H9 (cell line): ENCODE results near the gene TIAM1. TPM values are rescaled to one million over a fixed set of nuclear protein-coding genes. Genes with fewer than 3 reads are reported as not detected.

Source experiments
- DNase-seq: peaks from one replicate; pipeline ENCODE4 v3.0.0-alpha.2; 2017
- H2AFZ ChIP-seq: one replicate; pipeline ENCODE4 v1.6.1; 2013; ENCODE audit warnings: mild to moderate bottlenecking, low read length, control low read depth, moderate library complexity
- H2AK5ac ChIP-seq: 2 replicates; pipeline ENCODE4 v1.6.1; 2013; ENCODE audit warnings: low read length, control low read depth, mixed read lengths; ENCODE audit not compliant: insufficient read length
- H2BK120ac ChIP-seq: one replicate; pipeline ENCODE4 v1.6.1; 2013; ENCODE audit warnings: low read depth, mild to moderate bottlenecking, low read length, control low read depth, inconsistent platforms; ENCODE audit not compliant: poor library complexity, severe bottlenecking
- H2BK12ac ChIP-seq: 2 replicates; pipeline ENCODE4 v1.6.1; 2013; ENCODE audit warnings: low read length, control low read depth, mixed read lengths, low read depth; ENCODE audit not compliant: insufficient read length
- H2BK15ac ChIP-seq: 2 replicates; pipeline ENCODE4 v1.6.1; 2013; ENCODE audit warnings: low read depth, low read length, control low read depth
- H2BK20ac ChIP-seq: one replicate; pipeline ENCODE4 v1.6.1; 2013; ENCODE audit warnings: low read depth, mild to moderate bottlenecking, low read length, control low read depth, inconsistent platforms; ENCODE audit not compliant: poor library complexity, severe bottlenecking
- H2BK5ac ChIP-seq: 2 replicates; pipeline ENCODE4 v1.6.1; 2013; ENCODE audit warnings: low read length, control low read depth, mixed read lengths; ENCODE audit not compliant: insufficient read length
- H3K14ac ChIP-seq: 2 replicates; pipeline ENCODE4 v1.6.1; 2013; ENCODE audit warnings: low read length, control low read depth; ENCODE audit not compliant: insufficient read depth
- H3K18ac ChIP-seq: 2 replicates; pipeline ENCODE4 v1.6.1; 2013; ENCODE audit warnings: low read depth, mild to moderate bottlenecking, mixed read lengths, low read length, control low read depth; ENCODE audit not compliant: insufficient read length
- H3K23ac ChIP-seq: 2 replicates; pipeline ENCODE4 v1.6.1; 2013; ENCODE audit warnings: low read length, control low read depth, mixed read lengths, low read depth; ENCODE audit not compliant: insufficient read length
- H3K23me2 ChIP-seq: 2 replicates; pipeline ENCODE4 v1.6.1; 2013; ENCODE audit warnings: low read depth, mild to moderate bottlenecking, mixed read lengths, low read length, control low read depth; ENCODE audit not compliant: insufficient read length, poor library complexity, severe bottlenecking
- H3K27ac ChIP-seq: 2 replicates; pipeline ENCODE4 v1.5.1; 2013; ENCODE audit warnings: low read length, control low read depth, mixed read lengths, low read depth; ENCODE audit not compliant: insufficient read length
- H3K27me3 ChIP-seq: 2 replicates; pipeline ENCODE4 v1.6.1; 2013; ENCODE audit warnings: low read length, control low read depth, inconsistent platforms; ENCODE audit not compliant: insufficient read depth
- H3K4ac ChIP-seq: 2 replicates; pipeline ENCODE4 v1.6.1; 2013; ENCODE audit warnings: low read depth, mild to moderate bottlenecking, control low read depth, inconsistent platforms, low read length, moderate library complexity
- H3K4me1 ChIP-seq: 2 replicates; pipeline ENCODE4 v1.6.1; 2013; ENCODE audit warnings: low read length, control low read depth, inconsistent platforms; ENCODE audit not compliant: insufficient read depth
- H3K4me2 ChIP-seq: 2 replicates; pipeline ENCODE4 v1.6.1; 2013; ENCODE audit warnings: low read length, control low read depth, mixed read lengths; ENCODE audit not compliant: insufficient read length, insufficient read depth
- H3K56ac ChIP-seq: 2 replicates; pipeline ENCODE4 v1.6.1; 2013; ENCODE audit warnings: low read depth, mild to moderate bottlenecking, mixed read lengths, low read length, control low read depth; ENCODE audit not compliant: insufficient read length
- H3K79me1 ChIP-seq: 2 replicates; pipeline ENCODE4 v1.6.1; 2013; ENCODE audit warnings: low read depth, mild to moderate bottlenecking, moderate library complexity, low read length, control low read depth, inconsistent platforms; ENCODE audit not compliant: insufficient read depth, poor library complexity, severe bottlenecking
- H3K79me2 ChIP-seq: 2 replicates; pipeline ENCODE4 v1.6.1; 2013; ENCODE audit warnings: low read length, control low read depth, inconsistent platforms; ENCODE audit not compliant: insufficient read depth
- H3K9ac ChIP-seq: 2 replicates; pipeline ENCODE4 v1.6.1; 2013; ENCODE audit warnings: low read length, control low read depth, mixed read lengths; ENCODE audit not compliant: insufficient read length; ENCODE audit errors: extremely low read depth
- H3K9me3 ChIP-seq: one replicate; pipeline ENCODE4 v1.6.1; 2013; ENCODE audit warnings: low read depth, low read length, inconsistent platforms; ENCODE audit not compliant: control insufficient read depth
- H3T11ph ChIP-seq: one replicate; pipeline ENCODE4 v1.6.1; 2013; ENCODE audit warnings: mild to moderate bottlenecking, low read length, control low read depth, inconsistent platforms
- H4K20me1 ChIP-seq: one replicate; pipeline ENCODE4 v1.6.1; 2013; ENCODE audit not compliant: control insufficient read depth, insufficient read length, insufficient read depth
- H4K5ac ChIP-seq: 2 replicates; pipeline ENCODE4 v1.6.1; 2013; ENCODE audit warnings: low read depth, mild to moderate bottlenecking, mixed read lengths, low read length, control low read depth; ENCODE audit not compliant: insufficient read length
- H4K8ac ChIP-seq: replicated peaks from 2 replicates; pipeline ENCODE4 v1.6.1; 2013; ENCODE audit warnings: low read length, control low read depth, mixed read lengths, low read depth; ENCODE audit not compliant: insufficient read length
- H4K91ac ChIP-seq: 2 replicates; pipeline ENCODE4 v1.6.1; 2013; ENCODE audit warnings: low read depth, mild to moderate bottlenecking, moderate library complexity, mixed read lengths, low read length, control low read depth; ENCODE audit not compliant: insufficient read length
- H3K27ac Mint-ChIP-seq, 3 experiments: 2 replicates in 2 of 3; 3 replicates in 1 of 3; pipeline ENCODE4 v1.8.0; 2020 to 2021; ENCODE audit warnings: mixed read lengths in 3 of 3, mild to moderate bottlenecking in 1 of 3, moderate library complexity in 1 of 3
- H3K27me3 Mint-ChIP-seq: 2 replicates; pipeline ENCODE4 v1.8.0; 2021; ENCODE audit warnings: low read depth, mild to moderate bottlenecking, moderate library complexity, mixed read lengths
- H3K36me3 Mint-ChIP-seq, 3 experiments: 2 replicates in 2 of 3; 3 replicates in 1 of 3; pipeline ENCODE4 v1.8.0; 2020 to 2021; ENCODE audit warnings: low read depth in 3 of 3, mixed read lengths in 3 of 3; ENCODE audit not compliant: insufficient read depth in 1 of 3
- H3K4me1 Mint-ChIP-seq, 2 experiments: 2 replicates each; pipeline ENCODE4 v1.8.0; 2020; ENCODE audit warnings: mixed read lengths in 2 of 2
- H3K4me3 Mint-ChIP-seq, 2 experiments: 2 replicates in 1 of 2; 3 replicates in 1 of 2; pipeline ENCODE4 v1.8.0; 2020 to 2021; ENCODE audit warnings: mild to moderate bottlenecking in 2 of 2, mixed read lengths in 2 of 2, moderate library complexity in 1 of 2
- H3K9me3 Mint-ChIP-seq, 2 experiments: 2 replicates in 1 of 2; 3 replicates in 1 of 2; pipeline ENCODE4 v1.8.0; 2020; ENCODE audit warnings: mild to moderate bottlenecking in 2 of 2, mixed read lengths in 2 of 2, moderate library complexity in 1 of 2
- WGBS: extraction: QIAGEN DNeasy Blood & Tissue Kit; methylation state at CpG from one replicate; pipeline ENCODE4 v1.1.7; 2013; ENCODE audit warnings: missing lambda C conversion rate, low lambda C conversion rate, mixed read lengths; ENCODE audit not compliant: insufficient read length; ENCODE audit errors: extremely low coverage; 5-methylcytosine and 5-hydroxymethylcytosine counted together
- total RNA-seq: library from RNA; stranded (reverse); gene quantifications from 2 replicates; pipeline ENCODE4 v1.2.1, GENCODE V29; 2021
- TF ChIP-seq, protein P1 (sequence below): fragments of 200-600 bp; sonication (generic); conservative IDR thresholded peaks from 3 replicates; pipeline ENCODE4 v1.8.0; 2021; ENCODE audit warnings: antibody characterized with exemption, mild to moderate bottlenecking

TIAM1 gene
- total RNA-seq, 1 experiment from 2014 or later: 23.1 TPM

DNA sequence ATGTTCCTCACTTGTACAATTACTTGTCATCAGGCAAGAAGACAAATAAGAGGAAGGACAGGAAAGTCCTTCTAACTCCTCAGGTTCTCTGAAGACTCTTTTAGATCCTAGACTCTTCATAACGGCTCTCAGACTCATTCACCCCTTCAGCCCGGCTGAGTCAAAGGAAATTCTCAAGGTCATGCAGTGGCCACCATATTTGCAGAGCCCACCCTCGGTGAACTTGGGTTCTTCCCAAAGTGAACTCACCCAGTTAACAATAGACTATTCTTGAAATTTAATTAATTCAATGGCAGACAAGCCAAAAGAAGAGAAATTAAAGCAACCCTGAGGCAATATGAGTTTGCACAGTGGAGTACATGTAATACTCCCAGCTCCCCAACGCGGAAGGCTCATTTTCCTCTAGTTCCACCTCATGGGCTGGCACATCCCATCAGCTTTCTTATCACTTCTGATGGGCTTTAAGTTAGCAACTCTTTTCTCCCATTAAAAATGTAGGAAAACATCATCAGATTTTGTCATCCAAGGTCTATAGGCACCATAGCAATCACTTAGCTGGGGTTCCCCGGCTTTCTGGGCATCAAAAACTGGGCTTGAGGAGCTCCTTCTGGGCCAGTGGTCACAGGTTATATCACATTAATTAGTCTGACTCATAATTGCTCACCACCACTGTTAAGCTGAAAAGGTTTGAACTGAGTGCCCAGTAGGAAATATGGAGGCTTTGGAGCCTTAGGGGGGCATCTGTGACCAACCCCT lies 27.8 kb upstream of the TIAM1 start:
- Histone ChIP-seq H3T11ph (no peak overlapping the region), H4K20me1 (no peaks in the 10 kb centered on the region), H2BK120ac (no peak overlapping the region), H3K18ac (no peak overlapping the region), H3K14ac (no peak overlapping the region), H3K56ac (no peak overlapping the region), H3K9me3 (no peaks in the 10 kb centered on the region), H2BK5ac (no peak overlapping the region), H3K27ac (no peak overlapping the region), H2AK5ac (no peak overlapping the region), H3K79me2 (no peaks in the 10 kb centered on the region), H3K4me2 (no peak overlapping the region), H3K79me1 (no peaks in the 10 kb centered on the region), H3K23ac (no peak overlapping the region), H3K4me1 (no peaks in the 10 kb centered on the region; the same call in 1 of the 2 replicates), H2BK15ac (no peak overlapping the region), H4K5ac (no peak overlapping the region), H3K4ac (no peak overlapping the region), H3K23me2 (no peaks in the 10 kb centered on the region), H2BK12ac (no peak overlapping the region), H2BK20ac (no peak overlapping the region), H2AFZ (no peak overlapping the region), H4K91ac (no peak overlapping the region), H4K8ac (no peak overlapping the region), H3K9ac (no peak overlapping the region), H3K27me3 (no peaks in the 10 kb centered on the region)
- Mint-ChIP-seq H3K27me3 (no peaks in the 10 kb centered on the region), H3K4me1 (peaks cover 12 to 14% of the 10 kb centered on the region in 2 experiments), H3K9me3 (no peaks in the 10 kb centered on the region), H3K36me3 (no peaks in the 10 kb centered on the region), H3K4me3 (no peak overlapping the region), H3K27ac (no peak overlapping the region)
- WGBS: no CpG with 5 or more reads among the region's 6 CpGs
- no peak for DNase-seq
- TF ChIP-seq, protein P1, sequence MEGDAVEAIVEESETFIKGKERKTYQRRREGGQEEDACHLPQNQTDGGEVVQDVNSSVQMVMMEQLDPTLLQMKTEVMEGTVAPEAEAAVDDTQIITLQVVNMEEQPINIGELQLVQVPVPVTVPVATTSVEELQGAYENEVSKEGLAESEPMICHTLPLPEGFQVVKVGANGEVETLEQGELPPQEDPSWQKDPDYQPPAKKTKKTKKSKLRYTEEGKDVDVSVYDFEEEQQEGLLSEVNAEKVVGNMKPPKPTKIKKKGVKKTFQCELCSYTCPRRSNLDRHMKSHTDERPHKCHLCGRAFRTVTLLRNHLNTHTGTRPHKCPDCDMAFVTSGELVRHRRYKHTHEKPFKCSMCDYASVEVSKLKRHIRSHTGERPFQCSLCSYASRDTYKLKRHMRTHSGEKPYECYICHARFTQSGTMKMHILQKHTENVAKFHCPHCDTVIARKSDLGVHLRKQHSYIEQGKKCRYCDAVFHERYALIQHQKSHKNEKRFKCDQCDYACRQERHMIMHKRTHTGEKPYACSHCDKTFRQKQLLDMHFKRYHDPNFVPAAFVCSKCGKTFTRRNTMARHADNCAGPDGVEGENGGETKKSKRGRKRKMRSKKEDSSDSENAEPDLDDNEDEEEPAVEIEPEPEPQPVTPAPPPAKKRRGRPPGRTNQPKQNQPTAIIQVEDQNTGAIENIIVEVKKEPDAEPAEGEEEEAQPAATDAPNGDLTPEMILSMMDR: no peak
